Fibroblast of lung (primary cell): ENCODE data around the gene TSHZ2. TPM values are rescaled to one million over a fixed set of nuclear protein-coding genes. Genes with fewer than 3 reads are reported as not detected.

ENCODE experiments used
- DNase-seq, 2 donors: peaks; one replicate each; pipeline versions ENCODE4 v3.0.0 to v3.0.0-alpha.2; 2010; ENCODE audit warnings: low read depth in 2 of 2
- H2AFZ ChIP-seq: 2 replicates; pipeline ENCODE4 v1.5.1; 2012; ENCODE audit warnings: low read length, control low read depth, inconsistent platforms
- H3K27ac ChIP-seq: 2 replicates; pipeline ENCODE4 v1.5.1; 2011; ENCODE audit warnings: low read length, control low read depth; ENCODE audit not compliant: insufficient read depth
- H3K27me3 ChIP-seq: 2 replicates; pipeline ENCODE4 v1.5.1; 2011; ENCODE audit warnings: mild to moderate bottlenecking, low read length; ENCODE audit not compliant: control insufficient read depth, insufficient read depth
- H3K36me3 ChIP-seq: 2 replicates; pipeline ENCODE4 v1.5.1; 2011; ENCODE audit warnings: low read length; ENCODE audit not compliant: control insufficient read depth, insufficient read depth
- H3K4me1 ChIP-seq: 2 replicates; pipeline ENCODE4 v1.5.1; 2011; ENCODE audit warnings: low read length; ENCODE audit not compliant: control insufficient read depth, insufficient read depth; ENCODE audit errors: extremely low read depth
- H3K4me2 ChIP-seq: 2 replicates; pipeline ENCODE4 v1.5.1; 2011; ENCODE audit warnings: low read length, control low read depth; ENCODE audit not compliant: insufficient read depth; ENCODE audit errors: extremely low read depth
- H3K4me3 ChIP-seq, 4 experiments: fragments of 200-600 bp in 1 of 4; sonication (generic) in 1 of 4; replicated peaks in 1 of 4; 2 replicates each; pipeline ENCODE4 v1.5.1; 2011 to 2016; ENCODE audit warnings: low read length in 4 of 4, low read depth in 3 of 4, mild to moderate bottlenecking in 3 of 4, control low read depth in 2 of 4, inconsistent platforms in 1 of 4, mixed read lengths in 1 of 4; ENCODE audit not compliant: insufficient read depth in 1 of 4; ENCODE audit errors: control extremely low read depth in 1 of 4
- H3K79me2 ChIP-seq: 2 replicates; pipeline ENCODE4 v1.5.1; 2012; ENCODE audit warnings: mild to moderate bottlenecking, low read length, inconsistent platforms; ENCODE audit not compliant: control insufficient read depth, insufficient read depth
- H3K9ac ChIP-seq: 2 replicates; pipeline ENCODE4 v1.5.1; 2011; ENCODE audit warnings: mild to moderate bottlenecking, low read length, control low read depth; ENCODE audit not compliant: insufficient read depth
- H3K9me3 ChIP-seq: 2 replicates; pipeline ENCODE4 v1.5.1; 2012; ENCODE audit warnings: low read depth, low read length; ENCODE audit not compliant: control insufficient read depth, insufficient read depth
- H4K20me1 ChIP-seq: 2 replicates; pipeline ENCODE4 v1.5.1; 2011; ENCODE audit warnings: low read length; ENCODE audit not compliant: control insufficient read depth, insufficient read depth; ENCODE audit errors: extremely low read depth
- CTCF ChIP-seq, 2 donors: IDR thresholded peaks in 1 of 2; conservative IDR thresholded peaks in 1 of 2; 1 replicate in 1 of 2; 2 replicates in 1 of 2; pipeline ENCODE4 v1.5.1; 2011 to 2012; ENCODE audit warnings: low read length in 2 of 2, control low read depth in 1 of 2, inconsistent platforms in 1 of 2, low read depth in 1 of 2, mild to moderate bottlenecking in 1 of 2
- EZH2 ChIP-seq: IDR thresholded peaks from 2 replicates; pipeline ENCODE4 v1.5.1; 2012; ENCODE audit warnings: low read length, control low read depth, mild to moderate bottlenecking; ENCODE audit errors: missing control alignments
- polyA plus RNA-seq, 2 donors: library from polyadenylated mRNA; depleted of rRNA in 1 of 2; stranded (reverse) in 1 of 2; unstranded in 1 of 2; fragments of >200 nt; gene quantifications; 2 replicates each; pipeline ENCODE4 v1.2.1, GENCODE V29; 2011 to 2012; ENCODE audit warnings: missing spikeins in 1 of 2
- total RNA-seq: library from RNA; depleted of rRNA; stranded (reverse); fragments of >200 nt; gene quantifications from 2 replicates; pipeline ENCODE4 v1.2.1, GENCODE V29; 2014

Gene TSHZ2
- total and polyA plus RNA-seq, 2 donors (not counting 1 experiment from before 2014, with no cell fraction given), result 0.15 to 2.6 TPM

GRCh38 chr20:53176134-53176533 is 204.0 kb downstream of the TSHZ2 start:
- Histone ChIP-seq H2AFZ (no peak overlapping the region), H3K4me1 (no peaks in the 10 kb centered on the region), H3K9me3 (no peaks in the 10 kb centered on the region), H3K27ac (no peak overlapping the region), H4K20me1 (no peaks in the 10 kb centered on the region), H3K4me3 (no peak overlapping the region), H3K79me2 (no peaks in the 10 kb centered on the region), H3K4me2 (no peak overlapping the region), H3K27me3 (no peaks in the 10 kb centered on the region), H3K9ac (no peak overlapping the region), H3K36me3 (no peaks in the 10 kb centered on the region)
- DNase-seq, result no peak
- TF ChIP-seq EZH2, result no peak
- no peak for TF ChIP-seq CTCF (conservative IDR thresholded peaks at IDR 0.05 in 1 of 2, IDR thresholded peaks at IDR 0.05 in 1 of 2; ENCODE audit: low read depth in 1 of 2, low read length in 2 of 2)

- Histone ChIP-seq H3K9ac (no peak overlapping the region), H3K4me1 (no peaks in the 10 kb centered on the region), H2AFZ (no peak overlapping the region), H3K36me3 (no peaks in the 10 kb centered on the region), H3K4me2 (no peak overlapping the region), H3K4me3 (no peak overlapping the region), H4K20me1 (no peaks in the 10 kb centered on the region), H3K27me3 (no peaks in the 10 kb centered on the region), H3K79me2 (no peaks in the 10 kb centered on the region), H3K9me3 (no peaks in the 10 kb centered on the region), H3K27ac (no peak overlapping the region)
- TF ChIP-seq CTCF (conservative IDR thresholded peaks at IDR 0.05 in 1 of 2, IDR thresholded peaks at IDR 0.05 in 1 of 2; ENCODE audit: low read depth in 1 of 2, low read length in 2 of 2) (no peak), EZH2 (no peak)
- no peak for DNase-seq
These were observed 205.5 kb downstream of the TSHZ2 start for GRCh38 chr20:53177687-53178086.

GRCh38 chr20:53179749-53180148 is 207.6 kb downstream of the TSHZ2 start:
- H4K20me1 ChIP-seq, result no peaks in the 10 kb centered on the region
- no peaks in the 10 kb centered on the region for H3K27me3 ChIP-seq

More at GRCh38 chr20:53179749-53180148, 207.6 kb downstream of the TSHZ2 start:
- no peak overlapping the region for H3K9ac ChIP-seq
- TF ChIP-seq CTCF (conservative IDR thresholded peaks at IDR 0.05 in 1 of 2, IDR thresholded peaks at IDR 0.05 in 1 of 2; ENCODE audit: low read depth in 1 of 2, low read length in 2 of 2), result no peak
- TF ChIP-seq EZH2, result no peak
- no peaks in the 10 kb centered on the region for H3K9me3 ChIP-seq
- DNase-seq, result no peak
- H3K4me2 ChIP-seq, result no peak overlapping the region
- H3K4me3 ChIP-seq, result no peak overlapping the region
- H3K79me2 ChIP-seq, result no peaks in the 10 kb centered on the region
- H3K27ac ChIP-seq, result no peak overlapping the region
- H2AFZ ChIP-seq, result no peak overlapping the region
- no peaks in the 10 kb centered on the region for H3K36me3 ChIP-seq
- H3K4me1 ChIP-seq, result no peaks in the 10 kb centered on the region
